GM23338 (cell line): ENCODE results near the gene COL16A1.

Experiments
- CREB1 ChIP-seq: fragments of 250-450 bp; sonication (Bioruptor Pico); IDR thresholded peaks from 2 replicates; pipeline ENCODE4 v1.5.0; 2020; ENCODE audit warnings: low read depth, mild to moderate bottlenecking, moderate library complexity
- CTCF ChIP-seq, 2 experiments: fragments of 200-600 bp in 1 of 2; sonication (generic) in 1 of 2; conservative IDR thresholded peaks; 2 replicates each; pipeline versions ENCODE4 v1.5.1 to v1.6.1; 2016 to 2017; ENCODE audit warnings: antibody characterized with exemption in 2 of 2, low read depth in 2 of 2, mild to moderate bottlenecking in 2 of 2, moderate library complexity in 1 of 2
- ETS1 ChIP-seq: IDR thresholded peaks from 2 replicates; pipeline ENCODE4 v1.6.1; 2016; ENCODE audit warnings: antibody characterized with exemption
- EZH2 ChIP-seq: fragments of 200-600 bp; sonication (generic); IDR thresholded peaks from one replicate; pipeline ENCODE4 v1.8.0; 2017; ENCODE audit warnings: antibody characterized with exemption, mild to moderate bottlenecking, low read depth; ENCODE audit not compliant: unreplicated experiment
- EZH2phosphoT487 ChIP-seq: fragments of 200-600 bp; sonication (generic); IDR thresholded peaks from one replicate; pipeline ENCODE4 v1.8.1; 2018; ENCODE audit warnings: antibody characterized with exemption; ENCODE audit not compliant: unreplicated experiment
- JUNB ChIP-seq: IDR thresholded peaks from one replicate; pipeline ENCODE4 v1.6.1; 2016; ENCODE audit warnings: antibody characterized with exemption; ENCODE audit not compliant: unreplicated experiment
- NANOG ChIP-seq: IDR thresholded peaks from 2 replicates; pipeline ENCODE4 v1.6.1; 2016; ENCODE audit warnings: antibody characterized with exemption, borderline replicate concordance
- POLR2AphosphoS5 ChIP-seq: IDR thresholded peaks from 2 replicates; pipeline ENCODE4 v1.6.1; 2016; ENCODE audit warnings: antibody characterized with exemption, low read depth
- REST ChIP-seq: IDR thresholded peaks from one replicate; pipeline ENCODE4 v1.6.1; 2018; ENCODE audit warnings: antibody characterized with exemption; ENCODE audit not compliant: unreplicated experiment
- STAT1 ChIP-seq: IDR thresholded peaks from one replicate; pipeline ENCODE4 v1.6.1; 2016; ENCODE audit warnings: antibody characterized with exemption; ENCODE audit not compliant: unreplicated experiment
- ZNF114 ChIP-seq: fragments of 250-450 bp; sonication (Bioruptor Pico); IDR thresholded peaks from 2 replicates; pipeline ENCODE4 v1.5.0; 2020; ENCODE audit warnings: mild to moderate bottlenecking, moderate library complexity
- ZNF331 ChIP-seq: fragments of 250-450 bp; sonication (Bioruptor Pico); IDR thresholded peaks from 2 replicates; pipeline ENCODE4 v1.5.0; 2020; ENCODE audit warnings: low read depth, mild to moderate bottlenecking, moderate library complexity
- ZNF462 ChIP-seq: fragments of 250-450 bp; sonication (Bioruptor Pico); IDR thresholded peaks from 2 replicates; pipeline ENCODE4 v1.5.0; 2020; ENCODE audit warnings: mild to moderate bottlenecking, moderate library complexity

- no peak for TF ChIP-seq CREB1 (CRISPR knock-in tag)
- no peak for TF ChIP-seq CTCF (conservative IDR thresholded peaks at IDR 0.05; ENCODE audit: low read depth in 2 of 2)
- TF ChIP-seq EZH2, result no peak
- no peak for TF ChIP-seq EZH2phosphoT487
- TF ChIP-seq ZNF462 (CRISPR knock-in tag), result no peak
- no peak for TF ChIP-seq POLR2AphosphoS5
- TF ChIP-seq JUNB, result no peak
- no peak for TF ChIP-seq ETS1
- no peak for TF ChIP-seq REST
- no peak for TF ChIP-seq STAT1
- TF ChIP-seq ZNF114 (CRISPR knock-in tag), result no peak
- no peak for TF ChIP-seq NANOG
- no peak for TF ChIP-seq ZNF331 (CRISPR knock-in tag)
These were observed 82.4 kb downstream of the COL16A1 start for GRCh38 chr1:31621498-31621820.
